Measurements from ENCODE around the gene SRRM3. TPM values are rescaled to one million over a fixed set of nuclear protein-coding genes. Genes with fewer than 3 reads are reported as not detected.

SRRM3 gene
- total RNA-seq, 1 donor from 2014 or later = 2.5 TPM

GRCh38 chr7:76272142-76272541 lies 70.4 kb downstream of the SRRM3 start:
- H3K36me3 Mint-ChIP-seq (ENCODE audit: insufficient read depth) = no peaks in the 10 kb centered on the region

GRCh38 chr7:76272851-76273497 lies 71.3 kb downstream of the SRRM3 start:
- H3K27ac Mint-ChIP-seq = no peak overlapping the region
- no peak overlapping the region for H3K4me3 Mint-ChIP-seq (ENCODE audit: low read depth)
- H3K36me3 Mint-ChIP-seq (ENCODE audit: insufficient read depth) = no peaks in the 10 kb centered on the region
- peaks cover 71% of the 10 kb centered on the region for H3K27me3 Mint-ChIP-seq
- peaks cover 7% of the 10 kb centered on the region for H3K4me1 Mint-ChIP-seq (ENCODE audit: low read depth)
- TF ChIP-seq CTCF (IDR thresholded peaks at IDR 0.05; ENCODE audit: unreplicated experiment) = no peak
- DNase-seq (ENCODE audit: low spot score, unreplicated experiment) = no peak
- no peaks in the 10 kb centered on the region for H3K9me3 Mint-ChIP-seq (ENCODE audit: low read depth)

More at GRCh38 chr7:76272142-76272541, 70.4 kb downstream of the SRRM3 start:
- H3K4me1 Mint-ChIP-seq (ENCODE audit: low read depth) = peaks cover 7% of the 10 kb centered on the region
- no peak overlapping the region for H3K4me3 Mint-ChIP-seq (ENCODE audit: low read depth)
- no peak for TF ChIP-seq CTCF (IDR thresholded peaks at IDR 0.05; ENCODE audit: unreplicated experiment)
- peaks cover 66% of the 10 kb centered on the region for H3K27me3 Mint-ChIP-seq
- H3K9me3 Mint-ChIP-seq (ENCODE audit: low read depth) = no peaks in the 10 kb centered on the region
- DNase-seq (ENCODE audit: low spot score, unreplicated experiment) = no peak
- H3K27ac Mint-ChIP-seq = no peak overlapping the region

- H3K4me1 Mint-ChIP-seq (ENCODE audit: low read depth) = peaks cover 7% of the 10 kb centered on the region
These were observed 71.8 kb downstream of the SRRM3 start for GRCh38 chr7:76273503-76273902.

GRCh38 chr7:76278540-76278939 lies 76.8 kb downstream of the SRRM3 start:
- no peak for DNase-seq (ENCODE audit: low spot score, unreplicated experiment)
- no peak overlapping the region for H3K27ac Mint-ChIP-seq
- no peaks in the 10 kb centered on the region for H3K9me3 Mint-ChIP-seq (ENCODE audit: low read depth)
- no peaks in the 10 kb centered on the region for H3K36me3 Mint-ChIP-seq (ENCODE audit: insufficient read depth)
- TF ChIP-seq CTCF (IDR thresholded peaks at IDR 0.05; ENCODE audit: unreplicated experiment) = no peak
- peaks cover 65% of the 10 kb centered on the region for H3K27me3 Mint-ChIP-seq
- H3K4me3 Mint-ChIP-seq (ENCODE audit: low read depth) = no peak overlapping the region
- peaks cover 3% of the 10 kb centered on the region for H3K4me1 Mint-ChIP-seq (ENCODE audit: low read depth)

More at GRCh38 chr7:76273503-76273902, 71.8 kb downstream of the SRRM3 start:
- Mint-ChIP-seq H3K9me3 (ENCODE audit: low read depth) (no peaks in the 10 kb centered on the region), H3K27me3 (peaks cover 68% of the 10 kb centered on the region), H3K4me3 (ENCODE audit: low read depth) (no peak overlapping the region), H3K27ac (no peak overlapping the region), H3K36me3 (ENCODE audit: insufficient read depth) (no peaks in the 10 kb centered on the region)
- no peak for DNase-seq (ENCODE audit: low spot score, unreplicated experiment)
- no peak for TF ChIP-seq CTCF (IDR thresholded peaks at IDR 0.05; ENCODE audit: unreplicated experiment)

- Mint-ChIP-seq H3K36me3 (ENCODE audit: insufficient read depth) (no peaks in the 10 kb centered on the region), H3K4me1 (ENCODE audit: low read depth) (peaks cover 2% of the 10 kb centered on the region), H3K9me3 (ENCODE audit: low read depth) (no peaks in the 10 kb centered on the region), H3K4me3 (ENCODE audit: low read depth) (no peak overlapping the region), H3K27ac (no peak overlapping the region), H3K27me3 (peaks cover 71% of the 10 kb centered on the region)
- DNase-seq (ENCODE audit: low spot score, unreplicated experiment) = no peak
- no peak for TF ChIP-seq CTCF (IDR thresholded peaks at IDR 0.05; ENCODE audit: unreplicated experiment)
These were observed 78.7 kb downstream of the SRRM3 start for GRCh38 chr7:76280408-76280807.
